Heart left ventricle (tissue), 13 donors: ENCODE measurements around the gene NPHP4.

ENCODE experiments used
- CTCF ChIP-seq, 12 donors: fragments of 200-600 bp; sonication (generic) in 4 of 12; IDR thresholded peaks; one replicate each; pipeline versions ENCODE4 v1.5.0 to v1.8.0; 2018 to 2022; ENCODE audit warnings: antibody characterized with exemption in 12 of 12, mild to moderate bottlenecking in 5 of 12
- POLR2A ChIP-seq, 2 donors: fragments of 450-650 bp; IDR thresholded peaks; one replicate each; pipeline ENCODE4 v1.6.1; 2017; ENCODE audit warnings: antibody characterized with exemption in 2 of 2, mild to moderate bottlenecking in 2 of 2, moderate library complexity in 2 of 2
- donor health status: ischemic (EF 13 %, LVEDD 7.1; RV severe dilation, severe dysfunction).
- donor health status: DM: no; HTN: yes; CAD: no.
- donor health status: DM: no; HTN: no; CAD: no.
- donor health status: ischemic (EF 25% LVEDD 6.9; RV normal size, moderate dysfunction).
- donor health status: ischemic (EF 25% LVEDD 5.7; RV mildly dilated, moderate dysfunction).
- donor health status: ischemic (EF 35%, LVEDD 5.7; RV mildly dilated, moderate dysfunction).
- donor health status: nonischemic (EF 11% LVEDD 7.7; RV severe dilation, severe dysfunction).
- donor health status: DM: yes; HTN: yes; CAD: no.
- donor health status: PGD.
- donor health status: ischemic (EF 29% LVEDD 5.4; RV normal size, mild dysfunction).
- donor health status: nonischemic (EF 23%, LVEDD 6.1; RV moderate dilation, normal function).

GRCh38 chr1:5903680-5904079, 88.5 kb downstream of the NPHP4 start:
- TF ChIP-seq CTCF (IDR thresholded peaks at IDR 0.05) (no peak), POLR2A (IDR thresholded peaks at IDR 0.05) (no peak)
